GM18858 (cell line): ENCODE results near the gene MAGI2.

Experiments used
- ATAC-seq: cut with Tn5 transposase; IDR thresholded peaks from one replicate; pipeline ENCODE4 v1.9.1; 2021; ENCODE audit not compliant: unreplicated experiment

The MAGI2 gene

GRCh38 chr7:78127009-78127408 is 1326.5 kb downstream of the MAGI2 start:
- ATAC-seq: no peak

DNA sequence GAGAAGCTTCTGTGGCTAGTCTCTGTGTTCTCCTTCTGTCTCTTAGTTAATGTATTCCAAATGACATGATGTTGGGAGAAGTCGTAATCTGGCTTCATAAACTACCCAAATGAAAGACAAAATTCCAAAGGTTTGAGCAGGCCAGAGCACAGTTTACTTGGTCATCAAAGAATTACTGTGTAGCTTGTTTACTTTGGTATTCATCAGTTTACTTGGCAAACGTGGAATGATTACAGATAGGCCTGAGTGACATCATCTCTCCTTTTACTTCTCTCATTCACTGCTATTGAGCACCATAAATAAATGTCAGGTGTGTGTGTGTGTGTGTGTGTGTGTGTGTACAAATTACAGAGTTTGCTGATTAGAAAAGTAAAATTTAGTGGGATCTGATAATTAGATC is 1327.6 kb downstream of the MAGI2 start:
- ATAC-seq: no peak

GRCh38 chr7:78124216-78124615 is 1329.3 kb downstream of the MAGI2 start:
- no peak for ATAC-seq

DNA sequence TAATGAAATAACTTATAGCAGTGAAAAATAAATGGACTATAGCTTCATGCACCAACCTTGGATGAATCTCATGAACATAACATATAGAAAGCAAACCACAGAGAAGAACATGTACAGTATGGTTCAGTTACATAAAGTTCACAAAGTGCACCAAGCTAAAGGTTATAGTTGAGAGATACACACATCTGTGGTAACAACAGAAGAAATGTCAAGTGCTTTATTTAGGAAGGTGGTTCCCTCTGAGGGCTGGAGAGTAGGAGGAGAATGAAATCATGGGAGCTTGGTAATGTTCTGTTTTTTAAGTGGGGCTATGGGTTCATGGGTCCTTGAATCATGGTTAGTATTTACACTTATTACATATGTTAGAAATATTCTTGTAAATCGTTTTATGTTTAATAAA is 1331.6 kb downstream of the MAGI2 start:
- no peak for ATAC-seq

DNA sequence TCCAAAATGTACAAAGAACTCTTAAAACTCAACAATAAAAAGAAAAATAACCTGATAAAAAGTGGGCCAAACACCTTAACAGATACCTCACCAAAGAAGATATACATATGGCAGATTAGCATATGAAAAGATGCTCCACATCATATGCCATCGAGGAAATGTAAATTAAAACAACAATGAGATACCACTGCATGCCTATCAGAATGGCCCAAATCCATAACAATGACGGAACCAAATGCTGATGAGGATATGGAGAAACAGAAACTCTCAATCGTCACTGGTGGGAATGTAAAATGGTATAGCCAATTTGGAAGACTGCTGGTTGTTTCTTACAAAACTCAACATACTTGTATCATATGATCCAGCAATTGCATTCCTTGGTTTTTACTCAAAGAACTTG is 1335.0 kb downstream of the MAGI2 start:
- no peak for ATAC-seq

DNA sequence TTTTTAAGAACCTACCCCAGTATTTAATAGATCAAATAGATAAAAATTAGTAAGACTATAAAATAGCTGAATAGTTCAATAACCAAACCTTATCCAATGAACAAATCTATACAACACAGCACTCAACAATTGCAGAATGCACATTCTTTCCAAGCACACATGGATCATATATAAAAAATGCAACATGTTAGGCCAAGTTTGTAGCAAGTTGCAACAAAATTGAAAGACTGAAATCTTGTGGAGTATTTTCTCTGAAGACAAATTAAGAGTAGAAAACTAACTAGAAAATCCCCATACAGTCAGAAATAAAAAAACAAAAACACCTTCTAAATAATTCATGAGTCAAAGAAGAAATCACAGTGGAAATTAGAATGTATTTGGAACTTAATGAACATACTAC is 1337.6 kb downstream of the MAGI2 start:
- no peak for ATAC-seq

DNA sequence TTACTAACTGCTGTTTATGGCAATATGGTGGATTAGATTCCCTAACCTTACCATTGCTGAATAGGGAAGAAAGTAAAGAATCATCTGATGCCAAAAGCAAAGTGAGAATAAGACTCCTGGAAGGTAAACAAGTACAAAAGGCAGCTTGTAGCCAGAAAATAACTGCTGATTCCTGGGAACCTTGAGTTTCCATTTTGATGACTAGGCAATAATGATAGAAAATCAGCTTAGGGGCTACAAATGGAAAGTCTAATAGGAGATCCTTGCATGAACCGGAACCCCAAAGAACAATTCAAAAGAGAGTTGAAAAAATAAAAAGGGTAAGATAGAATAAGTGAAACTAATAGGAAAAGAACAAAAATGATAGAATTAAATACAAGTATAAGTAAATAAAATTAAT is 1338.5 kb downstream of the MAGI2 start:
- no peak for ATAC-seq

DNA sequence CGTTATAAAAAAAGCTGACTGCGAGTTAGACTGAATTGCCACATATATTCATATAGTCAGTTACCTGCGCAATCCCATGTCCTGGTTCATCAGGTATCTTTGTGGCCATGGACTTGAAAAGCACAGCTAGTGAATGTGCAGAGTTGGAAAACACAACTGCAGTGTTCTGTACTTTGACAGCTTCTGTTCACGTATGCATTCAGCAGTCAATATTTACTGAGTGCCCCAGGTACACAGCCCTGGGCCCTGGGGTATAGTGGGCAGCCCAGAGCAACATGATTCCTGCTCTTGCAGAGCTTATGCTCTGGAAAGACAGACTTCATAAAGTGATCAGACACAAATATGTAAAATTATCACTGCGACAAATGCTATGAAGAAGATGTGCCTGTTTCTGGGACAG is 1341.0 kb downstream of the MAGI2 start:
- no peak for ATAC-seq

GRCh38 chr7:78111386-78111785 is 1342.1 kb downstream of the MAGI2 start:
- no peak for ATAC-seq

DNA sequence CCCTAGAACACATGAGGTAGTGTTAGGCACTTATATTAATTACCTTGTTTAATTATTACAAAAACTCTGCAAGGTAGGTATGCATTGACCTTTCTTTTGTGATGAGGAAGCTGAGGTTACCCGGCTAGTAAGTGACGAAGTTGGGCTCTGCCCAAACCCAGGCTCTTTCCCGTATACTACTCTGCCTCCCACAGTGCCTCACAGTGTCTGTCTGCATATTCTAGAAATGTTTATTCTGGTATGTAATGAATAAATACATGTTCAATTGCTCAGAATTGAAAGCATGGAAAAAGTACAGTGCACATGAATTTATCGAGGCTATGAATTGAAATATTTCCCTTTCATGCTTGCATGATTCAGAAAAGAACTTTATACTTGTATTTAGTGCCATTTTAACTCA is 1350.0 kb downstream of the MAGI2 start:
- ATAC-seq: no peak

- ATAC-seq: no peak
These were observed 1352.4 kb downstream of the MAGI2 start for GRCh38 chr7:78101076-78101475.

DNA sequence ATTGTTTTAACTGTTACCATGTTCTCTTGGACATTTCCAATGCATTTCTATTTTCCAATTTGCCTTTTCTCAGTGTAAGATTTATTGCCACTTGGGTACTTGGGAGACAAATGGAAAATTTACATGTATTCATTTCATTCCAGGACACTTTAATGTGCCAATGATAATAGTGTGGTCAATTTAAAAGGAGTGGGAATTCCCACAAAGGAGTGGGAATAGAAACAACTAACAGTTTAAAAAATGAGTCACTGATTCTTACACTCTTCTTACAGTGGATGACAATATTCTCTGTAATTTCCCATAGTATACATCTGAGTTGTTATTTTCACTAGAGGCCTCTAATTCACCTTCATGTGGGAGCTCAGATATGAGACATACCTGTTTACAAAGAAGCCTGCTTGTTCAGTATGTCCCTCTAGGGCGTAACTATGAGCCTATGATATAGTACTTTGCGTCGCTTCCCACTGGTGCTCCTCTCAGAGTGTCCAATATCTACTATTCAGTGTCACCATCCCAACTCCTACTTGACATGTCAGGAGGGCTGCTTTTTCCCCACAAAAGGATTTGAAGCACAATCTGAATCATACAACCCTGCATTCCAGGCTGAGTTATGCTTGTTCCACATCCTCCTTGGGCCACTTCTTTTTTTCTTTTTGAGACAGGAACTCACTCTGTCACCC is 1353.6 kb downstream of the MAGI2 start:
- ATAC-seq: no peak

GRCh38 chr7:78095549-78095948 is 1357.9 kb downstream of the MAGI2 start:
- no peak for ATAC-seq

GRCh38 chr7:78092331-78092730 is 1361.1 kb downstream of the MAGI2 start:
- no peak for ATAC-seq

GRCh38 chr7:78090616-78091015 is 1362.9 kb downstream of the MAGI2 start:
- no peak for ATAC-seq

DNA sequence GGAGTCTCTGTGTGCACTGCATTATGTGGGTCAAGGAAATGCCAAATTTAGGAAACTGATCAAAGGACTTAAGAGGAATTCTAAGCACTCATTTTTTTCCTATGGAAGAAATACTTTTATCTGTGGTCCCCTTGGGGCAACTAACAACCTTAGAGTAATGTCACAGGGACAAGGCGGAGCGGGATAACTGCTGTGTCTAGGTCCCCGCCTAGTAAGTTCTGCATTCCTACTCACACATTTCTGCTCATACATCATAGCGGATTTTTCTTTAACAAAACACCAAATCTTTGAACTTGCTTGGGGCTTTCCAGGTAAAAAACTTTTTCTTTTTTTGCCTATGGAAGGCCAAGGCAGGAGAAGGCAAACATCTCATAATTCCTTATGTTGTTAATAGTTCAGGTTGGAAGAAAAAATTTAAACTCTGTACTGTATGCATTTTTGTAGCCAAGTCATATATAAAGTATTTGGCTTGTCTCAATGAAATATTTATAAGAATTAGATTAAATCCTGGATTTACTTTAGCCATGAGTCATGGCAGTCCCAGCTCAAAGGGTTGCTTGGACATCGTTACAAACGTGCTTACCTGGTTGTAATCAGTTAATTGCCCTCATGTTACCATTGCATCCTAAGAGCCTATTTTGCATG is 1369.9 kb downstream of the MAGI2 start:
- no peak for ATAC-seq

GRCh38 chr7:78082556-78082955 is 1370.9 kb downstream of the MAGI2 start:
- no peak for ATAC-seq

GRCh38 chr7:78081888-78082287 is 1371.6 kb downstream of the MAGI2 start:
- no peak for ATAC-seq

- no peak for ATAC-seq
These were observed 1372.1 kb downstream of the MAGI2 start for GRCh38 chr7:78081344-78081743.

GRCh38 chr7:78080811-78081210 is 1372.7 kb downstream of the MAGI2 start:
- ATAC-seq: no peak

- ATAC-seq: no peak
These were observed 1373.2 kb downstream of the MAGI2 start for GRCh38 chr7:78080241-78080640.

GRCh38 chr7:78074713-78075112 is 1378.8 kb downstream of the MAGI2 start:
- no peak for ATAC-seq
